ENCODE data around the gene CACNA1E.

CACNA1E gene

GRCh38 chr1:181701891-181702290 lies 218.6 kb downstream of the CACNA1E start:
- DNase-seq (ENCODE audit: low read depth) = no peak

- no peak for DNase-seq (ENCODE audit: low read depth)
These were observed 221.2 kb downstream of the CACNA1E start for GRCh38 chr1:181704546-181704945.

- no peak for DNase-seq (ENCODE audit: low read depth)
These were observed 228.5 kb downstream of the CACNA1E start for GRCh38 chr1:181711820-181712219.

GRCh38 chr1:181712711-181713110 lies 229.4 kb downstream of the CACNA1E start:
- DNase-seq (ENCODE audit: low read depth) = no peak

- DNase-seq (ENCODE audit: low read depth) = no peak
These were observed 231.1 kb downstream of the CACNA1E start for GRCh38 chr1:181714428-181714827.

- no peak for DNase-seq (ENCODE audit: low read depth)
These were observed 234.7 kb downstream of the CACNA1E start for GRCh38 chr1:181718034-181718433.

- DNase-seq (ENCODE audit: low read depth) = no peak
These were observed 243.1 kb downstream of the CACNA1E start for GRCh38 chr1:181726320-181727012.

- no peak for DNase-seq (ENCODE audit: low read depth)
These were observed 247.3 kb downstream of the CACNA1E start for GRCh38 chr1:181730606-181731005.

- DNase-seq (ENCODE audit: low read depth) = no peak
These were observed 249.1 kb downstream of the CACNA1E start for GRCh38 chr1:181732218-181732990.

GRCh38 chr1:181733486-181733885 lies 250.2 kb downstream of the CACNA1E start:
- DNase-seq (ENCODE audit: low read depth) = no peak

- DNase-seq (ENCODE audit: low read depth) = no peak
These were observed 253.7 kb downstream of the CACNA1E start for GRCh38 chr1:181737056-181737455.

GRCh38 chr1:181739214-181739613 lies 255.9 kb downstream of the CACNA1E start:
- DNase-seq (ENCODE audit: low read depth) = no peak

GRCh38 chr1:181742426-181742825 lies 259.1 kb downstream of the CACNA1E start:
- DNase-seq (ENCODE audit: low read depth) = no peak

- DNase-seq (ENCODE audit: low read depth) = no peak
These were observed 260.6 kb downstream of the CACNA1E start for GRCh38 chr1:181743878-181744312.

- no peak for DNase-seq (ENCODE audit: low read depth)
These were observed 262.9 kb downstream of the CACNA1E start for GRCh38 chr1:181746224-181746623.

GRCh38 chr1:181748013-181748412 lies 264.7 kb downstream of the CACNA1E start:
- DNase-seq (ENCODE audit: low read depth) = no peak

GRCh38 chr1:181754103-181754502 lies 270.8 kb downstream of the CACNA1E start:
- no peak for DNase-seq (ENCODE audit: low read depth)

- no peak for DNase-seq (ENCODE audit: low read depth)
These were observed 276.2 kb downstream of the CACNA1E start for GRCh38 chr1:181759481-181759880.

- DNase-seq (ENCODE audit: low read depth) = no peak
These were observed 280.4 kb downstream of the CACNA1E start for GRCh38 chr1:181763736-181764135.

GRCh38 chr1:181765451-181766026 lies 282.2 kb downstream of the CACNA1E start:
- DNase-seq (ENCODE audit: low read depth) = no peak

GRCh38 chr1:181767001-181767708 lies 283.8 kb downstream of the CACNA1E start:
- DNase-seq (ENCODE audit: low read depth) = no peak

GRCh38 chr1:181768211-181768929 lies 285.1 kb downstream of the CACNA1E start:
- no peak for DNase-seq (ENCODE audit: low read depth)

Measured in EH (cell line).